ENCODE data around the gene ZNF530. TPM values are rescaled to one million over a fixed set of nuclear protein-coding genes. Genes with fewer than 3 reads are reported as not detected.

Gene ZNF530
- total RNA-seq, 1 experiment from 2014 or later, result 8.9 TPM

DNA sequence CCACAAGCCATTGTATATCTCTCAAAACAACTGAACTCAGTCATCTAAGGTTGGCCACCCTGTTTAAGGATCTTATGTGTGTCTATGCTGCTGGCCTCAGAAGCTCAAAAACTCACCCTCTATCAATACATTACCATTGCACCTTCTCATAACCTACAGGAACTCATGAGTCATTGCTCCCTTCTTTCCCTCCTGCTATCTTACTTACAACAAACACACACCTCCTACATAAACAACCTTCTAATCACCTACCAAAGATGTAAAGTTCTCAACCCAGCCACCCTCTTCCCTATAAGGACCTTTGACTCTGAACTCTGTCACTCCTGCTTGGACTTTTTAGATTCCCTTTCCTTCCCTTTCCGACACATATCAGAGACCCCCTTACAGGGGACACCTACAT lies 55.8 kb downstream of the ZNF530 start:
- in situ Hi-C loops (cut with HindIII; ENCODE audit: low pct_unique_long_range_greater_than_20kb, low sequenced_read_pairs) (no loop called here), intact Hi-C loops (cut with micrococcal nuclease; ENCODE audit: unreplicated experiment) (no loop called here)
- CTCF ChIA-PET, result interaction anchor here (0.9 kb wide), 1 partner anchor 10 kb away, joined by 3 read pairs; no protein-coding TSS in a partner anchor
- peaks cover 10% of the 10 kb centered on the region; the same call in 1 of the 2 replicates for H3K27me3 ChIP-seq (ENCODE audit: control insufficient read depth, insufficient read depth, low read length)
- no peak for DNase-seq (ENCODE audit: low read depth, low spot score)
- no peaks in the 10 kb centered on the region for H3K4me1 ChIP-seq (ENCODE audit: control insufficient read depth, insufficient read depth, low read length)
- no TSS peak for BruUV-seq (replicated peaks)
- POLR2A ChIA-PET, result no interaction called here
- H3K27ac ChIP-seq (ENCODE audit: low read length), result no peak overlapping the region
- no peaks in the 10 kb centered on the region for H3K9me3 ChIP-seq (ENCODE audit: control insufficient read depth, insufficient read depth, low read depth, low read length)
- H3K36me3 ChIP-seq (ENCODE audit: control insufficient read depth, insufficient read depth, low read length), result no peaks in the 10 kb centered on the region
- TF ChIP-seq SIN3A (IDR thresholded peaks at IDR 0.05; ENCODE audit: borderline replicate concordance, insufficient read depth, low read depth, low read length), result no peak
- no peak for ATAC-seq
- H3K4me3 ChIP-seq (ENCODE audit: low read depth in 2 of 2, low read length in 2 of 2), result no peak overlapping the region

DNA sequence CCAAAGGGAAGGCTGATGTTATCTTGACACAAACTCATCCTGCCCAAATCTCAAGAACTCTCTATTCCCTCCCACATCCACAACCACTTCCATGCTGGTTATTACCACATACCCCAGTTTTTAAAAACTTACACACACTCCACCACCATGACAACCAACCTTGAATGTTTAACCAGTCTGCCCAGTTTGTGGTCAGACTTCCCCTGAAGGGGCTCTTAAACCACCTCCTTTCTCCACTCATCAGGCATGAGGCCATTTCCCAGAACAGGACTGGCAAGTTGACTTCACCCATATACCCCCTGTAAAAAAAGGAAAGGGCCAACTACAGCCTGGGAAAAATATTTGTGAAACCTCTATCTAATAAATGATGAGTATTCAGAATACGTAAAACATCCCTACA lies 56.7 kb downstream of the ZNF530 start:
- in situ Hi-C loops (cut with HindIII; ENCODE audit: low pct_unique_long_range_greater_than_20kb, low sequenced_read_pairs), result no loop called here
- DNase-seq (ENCODE audit: low read depth, low spot score), result no peak
- POLR2A ChIA-PET, result no interaction called here
- TF ChIP-seq, protein P1, sequence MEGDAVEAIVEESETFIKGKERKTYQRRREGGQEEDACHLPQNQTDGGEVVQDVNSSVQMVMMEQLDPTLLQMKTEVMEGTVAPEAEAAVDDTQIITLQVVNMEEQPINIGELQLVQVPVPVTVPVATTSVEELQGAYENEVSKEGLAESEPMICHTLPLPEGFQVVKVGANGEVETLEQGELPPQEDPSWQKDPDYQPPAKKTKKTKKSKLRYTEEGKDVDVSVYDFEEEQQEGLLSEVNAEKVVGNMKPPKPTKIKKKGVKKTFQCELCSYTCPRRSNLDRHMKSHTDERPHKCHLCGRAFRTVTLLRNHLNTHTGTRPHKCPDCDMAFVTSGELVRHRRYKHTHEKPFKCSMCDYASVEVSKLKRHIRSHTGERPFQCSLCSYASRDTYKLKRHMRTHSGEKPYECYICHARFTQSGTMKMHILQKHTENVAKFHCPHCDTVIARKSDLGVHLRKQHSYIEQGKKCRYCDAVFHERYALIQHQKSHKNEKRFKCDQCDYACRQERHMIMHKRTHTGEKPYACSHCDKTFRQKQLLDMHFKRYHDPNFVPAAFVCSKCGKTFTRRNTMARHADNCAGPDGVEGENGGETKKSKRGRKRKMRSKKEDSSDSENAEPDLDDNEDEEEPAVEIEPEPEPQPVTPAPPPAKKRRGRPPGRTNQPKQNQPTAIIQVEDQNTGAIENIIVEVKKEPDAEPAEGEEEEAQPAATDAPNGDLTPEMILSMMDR (IDR thresholded peaks at IDR 0.05), result no peak
- no peak for TF ChIP-seq POLR2AphosphoS5 (IDR thresholded peaks at IDR 0.05; ENCODE audit: low read depth, low read length)
- H3K36me3 ChIP-seq (ENCODE audit: control insufficient read depth, insufficient read depth, low read length), result no peaks in the 10 kb centered on the region
- intact Hi-C loops (cut with micrococcal nuclease; ENCODE audit: unreplicated experiment), result no loop called here
- ATAC-seq, result no peak
- H3K9me3 ChIP-seq (ENCODE audit: control insufficient read depth, insufficient read depth, low read depth, low read length), result no peaks in the 10 kb centered on the region
- peaks cover 18% of the 10 kb centered on the region for H3K27me3 ChIP-seq (ENCODE audit: control insufficient read depth, insufficient read depth, low read length)
- no peak overlapping the region for H3K4me3 ChIP-seq (ENCODE audit: low read depth in 2 of 2, low read length in 2 of 2)
- no peak overlapping the region for H3K27ac ChIP-seq (ENCODE audit: low read length)
- CTCF ChIA-PET, result interaction anchor here (0.6 kb wide), 2 partner anchors 15 to 503 kb away, joined by 6 to 8 read pairs; no protein-coding TSS in a partner anchor
- BruUV-seq (replicated peaks), result no TSS peak
- no peaks in the 10 kb centered on the region for H3K4me1 ChIP-seq (ENCODE audit: control insufficient read depth, insufficient read depth, low read length)

Other genes starting within 250 kb of the ZNF530 start
- 10.8 TPM for gene ZNF304, start 248.6 kb upstream of the ZNF530 start, total RNA-seq (2021; ENCODE audit: unreplicated experiment)
- gene TRAPPC2B, start 236.3 kb upstream of the ZNF530 start, total RNA-seq (2021; ENCODE audit: unreplicated experiment), result 15.1 TPM
- gene ZNF547, start 236.3 kb upstream of the ZNF530 start, total RNA-seq (2021; ENCODE audit: unreplicated experiment), result 4.1 TPM
- 14.7 TPM for gene ZNF548, start 210.0 kb upstream of the ZNF530 start, total RNA-seq (2021; ENCODE audit: unreplicated experiment)
- 9.2 TPM for gene ZNF17, start 188.7 kb upstream of the ZNF530 start, total RNA-seq (2021; ENCODE audit: unreplicated experiment)
- gene ZNF749, start 164.6 kb upstream of the ZNF530 start, total RNA-seq (2021; ENCODE audit: unreplicated experiment), result 21.3 TPM
- gene VN1R1, start 142.7 kb upstream of the ZNF530 start, total RNA-seq (2021; ENCODE audit: unreplicated experiment), result 0.18 TPM
- gene ZNF772, start 122.3 kb upstream of the ZNF530 start, total RNA-seq (2021; ENCODE audit: unreplicated experiment), result 6.2 TPM
- 14.0 TPM for gene ZNF419, start 112.1 kb upstream of the ZNF530 start, total RNA-seq (2021; ENCODE audit: unreplicated experiment)
- gene ZNF773, start 99.9 kb upstream of the ZNF530 start, total RNA-seq (2021; ENCODE audit: unreplicated experiment), result 10.2 TPM
- gene ZNF549, start 72.5 kb upstream of the ZNF530 start, total RNA-seq (2021; ENCODE audit: unreplicated experiment), result not detected
- gene ZNF550, start 40.0 kb upstream of the ZNF530 start, total RNA-seq (2021; ENCODE audit: unreplicated experiment), result 15.1 TPM
- gene ZNF416, start 21.0 kb upstream of the ZNF530 start, total RNA-seq (2021; ENCODE audit: unreplicated experiment), result 8.7 TPM
- not detected for gene ZIK1, start 15.7 kb upstream of the ZNF530 start, total RNA-seq (2021; ENCODE audit: unreplicated experiment)
- 18.9 TPM for gene ZNF134, start 14.4 kb downstream of the ZNF530 start, total RNA-seq (2021; ENCODE audit: unreplicated experiment)
- gene ZNF211, start 33.3 kb downstream of the ZNF530 start, total RNA-seq (2021; ENCODE audit: unreplicated experiment), result 13.9 TPM
- gene ZSCAN4, start 69.0 kb downstream of the ZNF530 start, total RNA-seq (2021; ENCODE audit: unreplicated experiment), result not detected
- gene ZNF551, start 82.1 kb downstream of the ZNF530 start, total RNA-seq (2021; ENCODE audit: unreplicated experiment), result 11.0 TPM
- not detected for gene ZNF154, start 109.3 kb downstream of the ZNF530 start, total RNA-seq (2021; ENCODE audit: unreplicated experiment)
- not detected for gene ZNF671, start 127.7 kb downstream of the ZNF530 start, total RNA-seq (2021; ENCODE audit: unreplicated experiment)
- 19.5 TPM for gene ZNF776, start 146.9 kb downstream of the ZNF530 start, total RNA-seq (2021; ENCODE audit: unreplicated experiment)
- 10.7 TPM for gene ZNF586, start 169.8 kb downstream of the ZNF530 start, total RNA-seq (2021; ENCODE audit: unreplicated experiment)
- 7.5 TPM for gene ZNF552, start 215.0 kb downstream of the ZNF530 start, total RNA-seq (2021; ENCODE audit: unreplicated experiment)
- 17.6 TPM for gene ZNF587B, start 230.4 kb downstream of the ZNF530 start, total RNA-seq (2021; ENCODE audit: unreplicated experiment)
- gene ZNF587, start 250.0 kb downstream of the ZNF530 start, total RNA-seq (2021; ENCODE audit: unreplicated experiment), result 57.3 TPM

Measured in Panc1 (cell line).